Measurements from ENCODE around the gene PRR4. TPM values are rescaled to one million over a fixed set of nuclear protein-coding genes. Genes with fewer than 3 reads are reported as not detected.

Gene PRR4
- total RNA-seq, 1 experiment from 2014 or later = 4.3 TPM

- no peaks in the 10 kb centered on the region for H3K9me3 ChIP-seq (ENCODE audit: control insufficient read depth, low read depth, low read length)
- no peaks in the 10 kb centered on the region; a peak in 1 of 5 replicates for H3K9me3 Mint-ChIP-seq
- H3K4me1 ChIP-seq (ENCODE audit: insufficient read depth, low read length) = no peaks in the 10 kb centered on the region
- no peaks in the 10 kb centered on the region for H4K20me1 ChIP-seq (ENCODE audit: control insufficient read depth, insufficient read depth, insufficient read length)
- no peaks in the 10 kb centered on the region for H3K27me3 ChIP-seq (ENCODE audit: insufficient read depth, low read length)
- no peaks in the 10 kb centered on the region for H3K79me2 ChIP-seq (ENCODE audit: insufficient read depth, low read length)
- H3K27me3 Mint-ChIP-seq (ENCODE audit: low read depth) = no peaks in the 10 kb centered on the region
- H2BK20ac ChIP-seq (ENCODE audit: low read depth, low read length, poor library complexity, severe bottlenecking) = no peak overlapping the region
- H3K4me1 Mint-ChIP-seq = peaks cover 10 to 15% of the 10 kb centered on the region in 2 experiments
- H3K36me3 Mint-ChIP-seq (ENCODE audit: insufficient read depth in 1 of 3, low read depth in 3 of 3) = no peaks in the 10 kb centered on the region
- no peak overlapping the region for H2BK120ac ChIP-seq (ENCODE audit: low read depth, low read length, poor library complexity, severe bottlenecking)
- H3K18ac ChIP-seq (ENCODE audit: insufficient read length, low read depth, low read length) = no peak overlapping the region
- H3K79me1 ChIP-seq (ENCODE audit: insufficient read depth, low read depth, low read length, poor library complexity, severe bottlenecking) = no peaks in the 10 kb centered on the region
- H2AK5ac ChIP-seq (ENCODE audit: insufficient read length, low read length) = no peak overlapping the region
- no peak overlapping the region for H3K56ac ChIP-seq (ENCODE audit: insufficient read length, low read depth, low read length)
- no peak overlapping the region for H3K27ac Mint-ChIP-seq
- H3K23ac ChIP-seq (ENCODE audit: insufficient read length, low read depth, low read length) = no peak overlapping the region
- H4K8ac ChIP-seq (replicated peaks; ENCODE audit: insufficient read length, low read depth, low read length) = no peak overlapping the region
- H3K9ac ChIP-seq (ENCODE audit: extremely low read depth, insufficient read length, low read length) = no peak overlapping the region
- no peaks in the 10 kb centered on the region for H3K23me2 ChIP-seq (ENCODE audit: insufficient read length, low read depth, low read length, poor library complexity, severe bottlenecking)
- no peak overlapping the region for H3T11ph ChIP-seq (ENCODE audit: low read length)
- DNase-seq = no peak
- H4K5ac ChIP-seq (ENCODE audit: insufficient read length, low read depth, low read length) = no peak overlapping the region
- no peak overlapping the region for H2BK5ac ChIP-seq (ENCODE audit: insufficient read length, low read length)
- no peak overlapping the region for H3K4ac ChIP-seq (ENCODE audit: low read depth, low read length)
- no peak overlapping the region for H2AFZ ChIP-seq (ENCODE audit: low read length)
- no CpG with 5 or more reads among the region's 3 CpGs for WGBS (ENCODE audit: extremely low coverage, insufficient read length, low lambda C conversion rate)
- no peak overlapping the region for H2BK12ac ChIP-seq (ENCODE audit: insufficient read length, low read depth, low read length)
- TF ChIP-seq, protein P1, sequence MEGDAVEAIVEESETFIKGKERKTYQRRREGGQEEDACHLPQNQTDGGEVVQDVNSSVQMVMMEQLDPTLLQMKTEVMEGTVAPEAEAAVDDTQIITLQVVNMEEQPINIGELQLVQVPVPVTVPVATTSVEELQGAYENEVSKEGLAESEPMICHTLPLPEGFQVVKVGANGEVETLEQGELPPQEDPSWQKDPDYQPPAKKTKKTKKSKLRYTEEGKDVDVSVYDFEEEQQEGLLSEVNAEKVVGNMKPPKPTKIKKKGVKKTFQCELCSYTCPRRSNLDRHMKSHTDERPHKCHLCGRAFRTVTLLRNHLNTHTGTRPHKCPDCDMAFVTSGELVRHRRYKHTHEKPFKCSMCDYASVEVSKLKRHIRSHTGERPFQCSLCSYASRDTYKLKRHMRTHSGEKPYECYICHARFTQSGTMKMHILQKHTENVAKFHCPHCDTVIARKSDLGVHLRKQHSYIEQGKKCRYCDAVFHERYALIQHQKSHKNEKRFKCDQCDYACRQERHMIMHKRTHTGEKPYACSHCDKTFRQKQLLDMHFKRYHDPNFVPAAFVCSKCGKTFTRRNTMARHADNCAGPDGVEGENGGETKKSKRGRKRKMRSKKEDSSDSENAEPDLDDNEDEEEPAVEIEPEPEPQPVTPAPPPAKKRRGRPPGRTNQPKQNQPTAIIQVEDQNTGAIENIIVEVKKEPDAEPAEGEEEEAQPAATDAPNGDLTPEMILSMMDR (conservative IDR thresholded peaks at IDR 0.05) = no peak
- H3K4me3 Mint-ChIP-seq = no peak overlapping the region
- H4K91ac ChIP-seq (ENCODE audit: insufficient read length, low read depth, low read length) = no peak overlapping the region
- no peak overlapping the region for H3K14ac ChIP-seq (ENCODE audit: insufficient read depth, low read length)
- no peak overlapping the region for H3K27ac ChIP-seq (ENCODE audit: insufficient read length, low read depth, low read length)
- H2BK15ac ChIP-seq (ENCODE audit: low read depth, low read length) = no peak overlapping the region
- H3K4me2 ChIP-seq (ENCODE audit: insufficient read depth, insufficient read length, low read length) = no peak overlapping the region
Measured at GRCh38 chr12:10811883-10812536, 37.3 kb downstream of the PRR4 start.

Data from H9 (cell line).